GM18526 (cell line): ENCODE data around the gene RHOXF2.
"Not testable (repeated sequence)": the region's sequence is repeated elsewhere in the genome, so short reads cannot be mapped to it uniquely, and the experiment has no call there.

Experiments
- POLR2A ChIP-seq: IDR thresholded peaks from 3 replicates; pipeline ENCODE4 v1.6.1; 2011; ENCODE audit not compliant: insufficient read length; ENCODE audit errors: extremely low read depth

The RHOXF2 gene, protein sequence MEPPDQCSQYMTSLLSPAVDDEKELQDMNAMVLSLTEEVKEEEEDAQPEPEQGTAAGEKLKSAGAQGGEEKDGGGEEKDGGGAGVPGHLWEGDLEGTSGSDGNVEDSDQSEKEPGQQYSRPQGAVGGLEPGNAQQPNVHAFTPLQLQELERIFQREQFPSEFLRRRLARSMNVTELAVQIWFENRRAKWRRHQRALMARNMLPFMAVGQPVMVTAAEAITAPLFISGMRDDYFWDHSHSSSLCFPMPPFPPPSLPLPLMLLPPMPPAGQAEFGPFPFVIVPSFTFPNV

DNA sequence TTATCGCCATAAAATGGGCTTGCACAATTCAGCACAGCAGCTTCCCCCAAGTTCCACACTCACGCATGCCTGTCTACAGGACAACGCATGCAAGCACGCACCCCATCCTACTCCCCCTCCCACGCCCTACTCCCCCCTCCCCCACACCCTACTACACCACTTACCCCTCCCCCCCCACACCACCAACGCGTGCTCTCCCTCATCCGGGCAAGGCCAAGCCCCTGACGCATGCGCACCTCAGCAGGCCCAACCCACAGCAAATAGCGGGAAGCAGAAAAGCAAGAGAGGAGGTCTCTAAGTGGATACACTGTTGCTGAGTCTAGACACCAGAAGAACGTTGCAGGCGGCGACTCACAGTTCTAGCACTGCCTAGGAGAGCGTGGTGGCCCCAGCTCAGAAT is at the start of gene RHOXF2:
Gene RHOXF2 (plus strand): TSS at position 301 of the 400 bp plus-strand sequence. CDS start 138 bp downstream, outside the sequence.
- not testable (repeated sequence) for TF ChIP-seq POLR2A

DNA sequence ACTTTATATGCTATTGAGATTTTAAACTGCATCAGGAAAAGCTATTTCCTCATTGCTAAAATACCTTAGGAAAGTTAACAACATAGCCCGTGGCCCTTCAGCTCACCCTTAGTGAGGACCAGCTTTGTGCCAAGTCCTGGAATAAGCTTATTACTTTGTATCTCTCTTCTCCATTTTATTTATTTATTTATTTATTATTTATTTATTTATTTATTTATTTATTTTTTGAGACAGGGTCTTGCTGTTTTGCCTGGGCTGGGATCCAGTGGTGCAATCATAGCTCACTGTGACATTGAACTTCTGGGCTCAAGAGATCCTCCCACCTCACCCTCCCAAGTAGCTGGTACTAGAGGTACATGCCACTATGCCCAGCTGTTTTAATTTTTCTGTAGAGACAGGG is 49.0 kb upstream of the RHOXF2 start:
- no peak for TF ChIP-seq POLR2A

DNA sequence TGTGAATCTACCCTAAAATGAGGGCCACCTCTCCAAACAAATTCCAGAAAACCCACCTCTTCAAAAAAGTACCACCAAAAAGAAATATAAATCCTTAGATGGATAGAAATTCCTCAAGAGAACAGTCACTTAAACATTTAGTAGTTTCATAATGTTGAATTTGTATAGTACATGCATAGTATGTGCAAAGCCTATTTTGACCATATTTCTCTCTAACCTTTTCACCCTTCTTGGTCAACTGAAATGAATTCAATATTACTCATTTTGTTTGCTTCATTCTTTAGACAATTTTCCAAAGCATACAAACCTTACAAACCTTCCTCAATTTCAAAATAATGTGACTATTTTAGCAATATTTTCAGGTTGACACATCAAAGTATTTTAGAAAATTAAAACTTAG is 46.8 kb upstream of the RHOXF2 start:
- TF ChIP-seq POLR2A: no peak

DNA sequence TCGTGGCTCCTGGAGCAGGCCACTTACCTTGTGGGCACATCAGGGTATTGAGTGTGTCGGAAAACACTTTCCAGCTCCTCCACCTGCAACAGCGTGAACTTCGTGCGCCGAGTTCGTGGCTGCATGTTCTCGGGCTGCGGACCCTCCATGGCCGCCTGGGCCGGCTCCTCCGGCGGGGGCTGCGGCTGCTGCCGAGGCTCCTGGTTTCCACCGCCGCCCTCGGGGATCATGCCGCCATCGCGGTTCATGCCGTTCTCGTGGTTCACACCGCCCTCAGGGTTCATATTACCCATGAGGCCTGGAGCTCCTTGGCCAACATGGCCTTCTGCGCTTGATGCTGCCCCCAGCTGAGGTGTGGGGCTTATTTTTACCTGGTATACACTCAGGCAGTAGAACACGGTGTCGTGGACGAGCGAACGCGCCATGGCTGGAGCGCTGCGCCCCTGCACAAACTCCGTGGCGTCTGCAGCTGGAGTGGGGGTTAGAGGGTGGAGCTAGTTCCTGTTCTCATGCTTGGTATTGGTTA is 42.9 kb upstream of the RHOXF2 start, which contains the start of gene RHOXF1:
Gene RHOXF1 (minus strand): TSS at position 476 of the 526 bp plus-strand sequence. CDS start 51 bp downstream, at position 425.
- TF ChIP-seq POLR2A: no peak

DNA sequence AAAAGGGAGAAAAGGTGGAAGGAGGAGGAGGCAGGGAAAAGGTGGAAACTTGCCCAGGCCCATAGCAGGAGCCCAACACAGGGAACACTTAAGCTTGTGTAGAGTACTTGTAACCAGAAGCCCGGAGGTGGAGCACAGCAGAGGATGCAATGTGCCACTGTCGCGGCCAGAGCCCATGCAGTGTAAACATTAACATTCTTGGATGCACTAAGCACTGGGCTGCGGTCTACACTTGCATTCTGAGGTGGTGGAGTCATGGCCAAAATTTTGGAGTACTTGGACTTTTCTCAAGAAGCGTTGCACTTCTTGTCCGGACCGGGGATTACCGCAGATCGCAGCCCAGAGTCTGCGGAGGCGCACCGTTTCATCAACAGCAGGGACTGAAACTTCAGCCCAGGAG is 38.2 kb upstream of the RHOXF2 start:
- no peak for TF ChIP-seq POLR2A

DNA sequence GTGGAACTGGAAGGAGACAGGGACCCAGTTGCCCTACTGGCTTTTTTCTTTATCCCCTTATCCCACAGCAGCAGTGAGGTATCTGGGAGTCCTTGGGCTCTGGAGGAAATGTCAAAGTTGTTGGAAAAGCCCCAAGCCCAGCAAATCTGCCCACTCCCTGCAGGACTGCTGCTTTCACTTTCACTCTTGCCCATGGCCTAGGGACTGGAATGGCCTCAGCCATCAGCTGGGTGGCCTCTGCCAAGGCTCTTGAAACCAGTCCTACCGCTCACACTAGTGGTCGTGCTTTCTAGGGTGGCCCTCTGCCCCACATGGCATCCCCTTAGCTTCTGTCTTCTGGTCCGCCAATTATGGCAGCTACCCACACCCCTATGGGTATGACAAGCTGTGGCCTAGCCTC is 33.0 kb upstream of the RHOXF2 start:
- TF ChIP-seq POLR2A: no peak

DNA sequence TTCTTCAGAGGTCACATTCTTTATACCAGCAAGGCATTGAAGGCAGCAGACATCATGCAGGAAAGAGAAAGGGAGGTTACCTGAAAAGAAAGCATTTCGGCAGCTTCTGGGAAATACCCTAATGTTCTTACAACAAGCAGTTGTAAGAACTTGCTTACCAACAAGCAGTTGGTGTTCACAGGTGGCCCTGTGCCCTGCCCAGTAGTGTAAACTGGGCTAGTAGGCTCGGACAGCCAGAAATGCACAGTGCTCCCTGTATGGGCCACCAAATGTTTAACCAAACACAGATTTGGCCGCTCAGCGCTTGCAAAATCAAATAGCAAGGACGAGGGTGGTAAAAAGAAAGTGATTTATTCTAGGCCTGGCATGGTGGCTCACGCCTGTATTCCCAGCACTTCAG is 22.3 kb upstream of the RHOXF2 start:
- TF ChIP-seq POLR2A: no peak

DNA sequence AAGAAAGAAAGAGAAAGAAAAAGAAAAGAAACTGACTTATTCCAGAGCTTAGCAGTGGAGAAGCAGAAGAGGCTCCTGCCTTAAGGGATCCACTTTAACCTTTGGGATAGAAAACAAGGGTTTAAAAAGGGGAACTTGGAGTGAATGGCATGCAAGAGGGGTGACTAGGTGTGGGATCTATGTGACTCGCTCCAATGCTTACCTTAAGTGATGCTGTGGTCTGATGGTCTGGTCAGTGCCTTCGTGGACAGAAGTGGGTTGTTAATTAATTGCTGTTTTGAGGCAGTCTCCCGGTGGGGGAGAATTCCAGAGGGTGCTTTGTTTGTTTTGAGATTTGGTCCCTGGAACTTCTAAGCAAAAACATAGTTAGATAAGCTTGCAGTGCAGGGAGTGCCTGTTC is 21.6 kb upstream of the RHOXF2 start:
- TF ChIP-seq POLR2A: no peak

DNA sequence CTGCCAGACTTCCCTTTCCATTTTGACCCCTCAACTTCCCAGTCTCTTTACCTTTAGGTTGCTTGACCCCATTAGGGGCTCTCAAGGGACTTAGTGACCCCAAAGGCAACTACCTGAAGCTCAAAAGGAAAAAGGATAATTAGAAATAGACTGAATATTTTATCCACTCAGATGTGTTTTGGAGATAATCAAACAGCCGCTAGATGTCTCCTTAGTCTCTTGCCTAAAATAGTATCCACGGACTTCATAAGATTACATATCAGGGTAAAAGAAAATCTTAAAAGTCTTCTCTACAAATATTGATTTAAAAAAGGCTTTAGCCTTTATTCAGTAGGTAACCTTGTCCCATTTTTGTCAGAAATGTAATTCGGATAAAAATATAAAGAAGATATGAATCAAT is 21.0 kb upstream of the RHOXF2 start:
- TF ChIP-seq POLR2A: no peak

DNA sequence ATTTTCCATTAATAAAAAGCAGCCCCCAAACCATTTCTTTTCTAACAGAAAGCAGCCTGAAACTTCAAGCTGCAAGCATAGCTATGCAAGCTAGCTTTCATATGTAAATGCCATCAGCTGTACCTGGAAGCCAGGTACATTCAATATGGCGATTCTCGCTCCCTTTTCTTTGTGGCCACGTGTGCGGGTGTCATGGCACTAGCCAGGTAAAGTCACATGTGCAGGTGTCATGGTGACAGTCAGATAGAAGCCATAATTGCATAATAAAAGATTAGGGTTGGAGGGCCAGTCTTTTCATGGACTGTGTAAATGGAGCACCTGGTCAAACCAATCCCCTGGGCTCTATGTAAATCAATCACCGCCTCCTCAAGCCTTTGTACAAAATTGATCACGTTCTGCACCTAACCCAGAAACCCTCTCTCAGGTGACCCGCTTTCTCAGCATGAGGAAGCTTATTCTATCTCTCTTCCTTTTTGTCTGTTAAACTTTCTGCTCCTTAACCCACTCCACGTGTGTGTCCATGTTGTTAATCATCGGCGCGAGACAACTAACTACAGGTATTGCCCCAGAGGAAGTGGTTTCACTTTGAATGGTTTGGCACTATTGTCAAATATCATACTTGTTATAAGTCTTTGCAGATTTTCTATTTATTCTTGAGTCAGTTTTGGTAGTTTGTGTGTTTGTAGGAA is 18.0 kb upstream of the RHOXF2 start:
- no peak for TF ChIP-seq POLR2A

DNA sequence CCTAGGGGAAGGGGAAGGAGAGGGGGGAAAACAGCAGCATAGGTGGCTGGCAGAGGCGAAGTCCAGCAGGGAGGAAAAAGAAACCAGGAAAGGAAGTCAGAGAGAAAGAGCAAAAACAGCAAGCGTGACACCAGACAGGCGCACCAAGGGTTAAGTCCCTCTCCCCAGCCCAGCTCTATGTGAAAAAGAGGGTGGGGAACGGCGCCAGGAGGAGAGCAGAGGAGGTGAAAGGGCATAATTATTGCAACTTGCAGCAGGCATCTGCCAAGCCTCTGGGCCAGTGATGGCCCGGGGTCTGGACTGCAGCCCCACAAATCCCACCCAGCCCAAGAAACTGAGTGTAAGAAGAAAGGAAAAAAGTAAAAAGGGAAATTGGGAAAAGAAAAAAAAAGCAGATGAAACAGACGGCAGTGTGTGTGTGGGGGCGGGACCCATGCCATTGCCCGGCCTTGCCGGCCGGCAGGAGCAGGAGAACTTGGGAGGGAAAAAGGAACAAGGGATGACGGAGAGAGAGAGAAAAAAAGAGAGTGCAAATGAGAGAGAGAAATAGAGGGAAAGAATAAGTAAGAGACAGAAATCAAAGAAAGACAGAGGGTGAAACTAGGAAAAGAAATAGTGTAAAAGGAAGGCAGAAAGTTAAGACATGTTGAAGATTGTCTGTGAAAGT is 14.1 kb upstream of the RHOXF2 start:
- no peak for TF ChIP-seq POLR2A

DNA sequence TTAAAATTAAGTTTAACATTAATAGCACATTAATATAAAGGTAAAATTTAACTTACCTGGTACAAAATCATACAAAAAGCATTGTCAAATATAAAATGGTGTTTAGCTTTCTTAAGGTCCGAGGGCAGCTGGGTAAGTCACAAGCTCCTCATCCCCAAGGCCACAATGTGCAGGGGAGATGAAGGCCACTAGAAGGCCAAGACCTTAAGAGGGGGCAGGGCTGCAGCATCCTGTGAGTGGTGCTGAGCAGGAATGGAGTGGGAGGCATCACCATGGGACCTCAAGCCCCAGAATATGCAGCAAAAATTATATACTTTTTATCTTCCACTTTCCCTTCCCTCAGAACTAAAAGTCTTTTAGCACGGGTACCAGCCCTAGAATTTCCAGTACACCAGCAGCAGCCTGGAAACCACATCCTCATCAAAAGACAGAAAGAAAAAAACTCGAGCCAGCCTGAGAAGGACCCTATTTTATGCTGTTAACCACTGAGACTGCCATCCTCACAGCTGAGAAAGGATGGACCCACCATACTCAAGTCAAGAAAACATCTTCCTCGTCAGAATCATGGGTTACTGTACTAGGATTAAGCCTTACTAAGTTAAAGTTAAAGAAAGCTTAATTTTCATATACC is 13.0 kb upstream of the RHOXF2 start:
- no peak for TF ChIP-seq POLR2A

DNA sequence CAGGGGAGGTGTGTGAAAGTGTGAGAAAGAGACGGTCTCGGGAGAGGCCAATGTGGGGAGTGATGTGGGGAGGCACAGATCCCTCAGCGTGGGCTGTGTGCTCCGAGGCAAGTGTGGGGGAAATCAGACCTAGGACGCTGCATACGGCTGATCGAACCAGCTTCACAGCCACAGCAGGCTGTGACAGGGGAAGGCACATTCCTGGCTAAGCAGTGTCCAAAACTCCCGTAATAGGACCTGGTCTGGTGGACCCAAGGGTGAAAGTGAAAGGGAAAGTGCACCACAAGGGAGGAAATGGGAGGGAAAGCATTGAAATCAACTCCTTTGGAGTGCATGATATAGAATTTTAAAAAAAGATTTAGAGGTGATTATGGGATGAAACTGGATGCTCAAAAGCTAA is 10.9 kb upstream of the RHOXF2 start:
- no peak for TF ChIP-seq POLR2A

DNA sequence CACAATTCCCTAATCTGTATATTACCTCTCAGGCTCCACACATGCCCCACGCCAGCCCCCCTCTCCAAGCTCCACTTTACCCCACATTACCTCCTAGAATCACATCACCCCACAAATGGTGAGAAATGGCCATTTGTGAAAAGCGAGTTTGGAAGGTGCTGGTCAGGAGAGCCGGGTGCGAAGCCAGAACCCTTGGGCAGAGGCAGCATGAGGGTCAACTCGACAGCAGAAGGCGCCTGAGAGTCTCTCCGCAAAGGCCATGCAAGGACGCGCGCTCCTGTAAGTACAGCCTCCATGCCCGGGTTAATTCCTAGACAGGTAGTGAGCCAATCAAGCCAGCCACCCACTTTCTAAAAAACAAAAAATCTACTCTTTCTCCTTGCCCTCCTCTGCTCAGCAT is 42.4 kb downstream of the RHOXF2 start:
- TF ChIP-seq POLR2A: no peak
